Astrocyte (in vitro differentiated cells and primary cell): Measurements from ENCODE around the gene INHBB. TPM values are rescaled to one million over a fixed set of nuclear protein-coding genes. Genes with fewer than 3 reads are reported as not detected.

Experiments
- DNase-seq: peaks from one replicate; pipeline ENCODE4 v3.0.0-alpha.2; 2010; ENCODE audit warnings: low read depth
- FAIRE-seq: peaks from 2 replicates; lab custom pipeline; 2011; peaks lifted over from hg19 to GRCh38; lab: Jason Lieb, UNC
- H2AFZ ChIP-seq: 2 replicates; pipeline ENCODE4 v1.6.0; 2012; ENCODE audit warnings: low read depth, low read length, inconsistent platforms
- H3K27ac ChIP-seq: 2 replicates; pipeline ENCODE4 v1.5.1; 2011; ENCODE audit warnings: low read depth, low read length, inconsistent platforms
- H3K27me3 ChIP-seq: 2 replicates; pipeline ENCODE4 v1.6.0; 2011; ENCODE audit warnings: low read length, inconsistent platforms; ENCODE audit not compliant: insufficient read depth
- H3K36me3 ChIP-seq: 2 replicates; pipeline ENCODE4 v1.5.1; 2011; ENCODE audit warnings: low read length, inconsistent platforms; ENCODE audit not compliant: insufficient read depth
- H3K4me1 ChIP-seq: 2 replicates; pipeline ENCODE4 v1.5.1; 2011; ENCODE audit warnings: low read length, inconsistent platforms; ENCODE audit not compliant: insufficient read depth
- H3K4me2 ChIP-seq: 2 replicates; pipeline ENCODE4 v1.6.0; 2012; ENCODE audit warnings: low read length, inconsistent platforms
- H3K4me3 ChIP-seq: 2 replicates; pipeline ENCODE4 v1.5.1; 2011; ENCODE audit warnings: low read depth, mild to moderate bottlenecking, low read length, inconsistent platforms; ENCODE audit not compliant: insufficient read depth
- H3K79me2 ChIP-seq: 2 replicates; pipeline ENCODE4 v1.6.0; 2012; ENCODE audit warnings: mild to moderate bottlenecking, low read length, inconsistent platforms; ENCODE audit not compliant: insufficient read depth
- H3K9ac ChIP-seq: 2 replicates; pipeline ENCODE4 v1.6.0; 2012; ENCODE audit warnings: mild to moderate bottlenecking, low read length, inconsistent platforms
- H3K9me3 ChIP-seq: 2 replicates; pipeline ENCODE4 v1.5.1; 2012; ENCODE audit warnings: low read depth, mild to moderate bottlenecking, low read length, inconsistent platforms; ENCODE audit not compliant: insufficient read depth
- H4K20me1 ChIP-seq: 2 replicates; pipeline ENCODE4 v1.6.0; 2012; ENCODE audit warnings: low read length, inconsistent platforms; ENCODE audit not compliant: insufficient read depth
- H3K27ac Mint-ChIP-seq: one replicate; pipeline ENCODE4 v1.8.0; 2021; ENCODE audit warnings: mild to moderate bottlenecking, mixed read lengths; ENCODE audit not compliant: unreplicated experiment
- H3K27me3 Mint-ChIP-seq: one replicate; pipeline ENCODE4 v1.8.0; 2021; ENCODE audit warnings: low read depth, mixed read lengths; ENCODE audit not compliant: unreplicated experiment
- H3K36me3 Mint-ChIP-seq: one replicate; pipeline ENCODE4 v1.8.0; 2021; ENCODE audit warnings: low read depth, mixed read lengths; ENCODE audit not compliant: unreplicated experiment
- H3K4me1 Mint-ChIP-seq: one replicate; pipeline ENCODE4 v1.8.0; 2021; ENCODE audit warnings: low read depth, mixed read lengths; ENCODE audit not compliant: unreplicated experiment
- H3K4me3 Mint-ChIP-seq: one replicate; pipeline ENCODE4 v1.8.0; 2021; ENCODE audit warnings: mild to moderate bottlenecking, moderate library complexity, mixed read lengths; ENCODE audit not compliant: unreplicated experiment
- H3K9me3 Mint-ChIP-seq: one replicate; pipeline ENCODE4 v1.8.0; 2021; ENCODE audit warnings: mild to moderate bottlenecking, mixed read lengths; ENCODE audit not compliant: unreplicated experiment
- CTCF ChIP-seq: IDR thresholded peaks from 2 replicates; pipeline ENCODE4 v1.5.1; 2011; ENCODE audit warnings: low read depth, mild to moderate bottlenecking, inconsistent platforms, low read length, moderate library complexity; ENCODE audit not compliant: insufficient read depth
- EZH2 ChIP-seq: IDR thresholded peaks from 2 replicates; pipeline ENCODE4 v1.6.1; 2012; ENCODE audit warnings: mild to moderate bottlenecking, low read length, inconsistent platforms; ENCODE audit not compliant: insufficient read depth
- total RNA-seq: library from RNA; stranded (reverse); gene quantifications from 2 replicates; pipeline ENCODE4 v1.2.1, GENCODE V29; 2021

INHBB gene
- total RNA-seq, 1 donor from 2014 or later = 7.1 TPM

- Histone ChIP-seq H3K4me2 (no peak overlapping the region), H3K4me1 (peaks cover 4% of the 10 kb centered on the region), H3K9ac (no peak overlapping the region), H3K27ac (no peak overlapping the region), H4K20me1 (peaks cover 16% of the 10 kb centered on the region), H3K9me3 (no peaks in the 10 kb centered on the region), H3K36me3 (no peaks in the 10 kb centered on the region), H3K4me3 (no peak overlapping the region), H3K79me2 (no peaks in the 10 kb centered on the region), H3K27me3 (peaks cover 57% of the 10 kb centered on the region), H2AFZ (no peak overlapping the region)
- no peak for FAIRE-seq
- Mint-ChIP-seq H3K4me1 (peaks cover 7% of the 10 kb centered on the region), H3K36me3 (peaks cover 3% of the 10 kb centered on the region), H3K27me3 (peaks cover 72% of the 10 kb centered on the region), H3K27ac (no peak overlapping the region), H3K9me3 (peaks cover 3% of the 10 kb centered on the region), H3K4me3 (no peak overlapping the region)
- no peak for TF ChIP-seq EZH2
- TF ChIP-seq CTCF = no peak
- DNase-seq = no peak
Observed at GRCh38 chr2:120350801-120351320, 4.9 kb downstream of the INHBB start.

GRCh38 chr2:120352696-120353590, 7.0 kb downstream of the INHBB start:
- Histone ChIP-seq H3K4me3 (no peak overlapping the region), H4K20me1 (peaks cover 5% of the 10 kb centered on the region), H3K9ac (no peak overlapping the region), H3K79me2 (no peaks in the 10 kb centered on the region), H3K4me2 (no peak overlapping the region), H3K4me1 (no peaks in the 10 kb centered on the region), H2AFZ (no peak overlapping the region), H3K27me3 (peaks cover 49% of the 10 kb centered on the region), H3K9me3 (no peaks in the 10 kb centered on the region), H3K36me3 (no peaks in the 10 kb centered on the region), H3K27ac (no peak overlapping the region)
- peaks cover 4% of the 10 kb centered on the region for H3K36me3 Mint-ChIP-seq
- H3K27me3 Mint-ChIP-seq = peaks cover 78% of the 10 kb centered on the region
- no peak overlapping the region for H3K27ac Mint-ChIP-seq
- H3K4me3 Mint-ChIP-seq = no peak overlapping the region
- no peak for TF ChIP-seq EZH2
- no peak for TF ChIP-seq CTCF
- H3K4me1 Mint-ChIP-seq = peaks cover 4% of the 10 kb centered on the region
- DNase-seq = no peak
- H3K9me3 Mint-ChIP-seq = peaks cover 3% of the 10 kb centered on the region
- no peak for FAIRE-seq

- H3K4me2 ChIP-seq = no peak overlapping the region
- no peaks in the 10 kb centered on the region for H3K36me3 ChIP-seq
- H3K27me3 ChIP-seq = peaks cover 45% of the 10 kb centered on the region
- peaks cover 3% of the 10 kb centered on the region for H3K9me3 Mint-ChIP-seq
- H3K9me3 ChIP-seq = no peaks in the 10 kb centered on the region
- H3K27ac ChIP-seq = no peak overlapping the region
- H3K79me2 ChIP-seq = no peaks in the 10 kb centered on the region
- H2AFZ ChIP-seq = no peak overlapping the region
- peaks cover 4% of the 10 kb centered on the region for H3K36me3 Mint-ChIP-seq
- no peak overlapping the region for H3K9ac ChIP-seq
- H4K20me1 ChIP-seq = peaks cover 4% of the 10 kb centered on the region
- no peak for TF ChIP-seq CTCF
- no peak for TF ChIP-seq EZH2
- DNase-seq (no peak), FAIRE-seq (no peak)
- H3K4me3 Mint-ChIP-seq = no peak overlapping the region
- peaks cover 79% of the 10 kb centered on the region for H3K27me3 Mint-ChIP-seq
- no peak overlapping the region for H3K4me3 ChIP-seq
- H3K4me1 Mint-ChIP-seq = peaks cover 5% of the 10 kb centered on the region
- H3K27ac Mint-ChIP-seq = no peak overlapping the region
- no peaks in the 10 kb centered on the region for H3K4me1 ChIP-seq
Observed at GRCh38 chr2:120353591-120353898, 7.6 kb downstream of the INHBB start.
